Central memory CD4-positive, alpha-beta T cell (primary cell): ENCODE data around the gene PHLDB3.
"Not testable (repeated sequence)": the region's sequence is repeated elsewhere in the genome, so short reads cannot be mapped to it uniquely, and the experiment has no call there.

ENCODE experiments used
- DNase-seq: peaks from one replicate; pipeline ENCODE4 v3.0.0; 2022

Gene PHLDB3

DNA sequence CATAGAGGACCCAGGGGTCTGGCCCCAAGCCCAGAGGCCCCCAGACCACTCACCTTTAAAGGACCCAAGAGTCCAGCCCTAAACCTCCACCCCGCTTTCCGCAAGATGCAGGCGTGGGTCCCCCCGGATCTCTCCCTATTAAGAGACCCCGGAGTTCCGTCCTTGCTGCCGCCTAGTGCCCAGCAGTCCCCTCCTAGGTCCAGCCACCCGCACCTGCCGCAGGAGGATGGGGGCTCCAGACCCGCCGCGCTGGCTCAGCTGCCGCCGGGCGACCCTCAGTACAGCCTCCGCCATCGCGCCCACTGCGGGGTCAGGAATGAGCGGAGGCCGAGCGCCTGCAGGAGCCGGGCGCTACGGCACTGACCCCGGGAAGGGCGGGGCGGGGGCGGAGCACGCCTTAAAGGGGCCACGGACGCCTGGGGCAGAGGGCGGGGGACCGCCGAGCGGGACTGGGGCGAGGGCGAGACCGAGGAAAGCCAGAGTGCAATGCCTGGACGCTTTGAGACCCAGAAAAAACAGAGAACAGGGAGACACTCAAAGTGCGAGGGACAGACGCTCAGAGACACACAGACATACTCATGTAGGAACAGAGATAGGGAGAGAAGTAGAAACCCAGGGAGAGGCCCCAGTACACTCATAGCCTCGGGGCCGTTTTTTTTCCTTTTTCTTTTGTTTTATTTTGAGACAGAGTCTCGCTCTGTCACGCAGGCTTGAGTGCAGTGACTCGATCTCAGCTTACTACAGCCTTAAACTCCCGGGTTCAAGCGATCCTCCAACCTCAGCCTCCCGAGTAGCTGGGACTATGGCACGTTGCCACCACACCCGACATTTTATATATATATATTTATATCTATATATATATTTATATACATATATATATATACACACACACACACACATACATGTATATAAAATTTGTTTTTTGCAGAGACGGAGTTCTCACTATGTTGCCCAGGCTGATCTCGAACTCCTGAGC lies 22.6 kb upstream of the PHLDB3 start, which contains the start of gene ETHE1:
TSS of gene ETHE1 (minus strand) at position 318 of the 976 bp plus-strand sequence. CDS start at position 294, 24 bp downstream.
- DNase-seq, result peak; percentile 53

DNA sequence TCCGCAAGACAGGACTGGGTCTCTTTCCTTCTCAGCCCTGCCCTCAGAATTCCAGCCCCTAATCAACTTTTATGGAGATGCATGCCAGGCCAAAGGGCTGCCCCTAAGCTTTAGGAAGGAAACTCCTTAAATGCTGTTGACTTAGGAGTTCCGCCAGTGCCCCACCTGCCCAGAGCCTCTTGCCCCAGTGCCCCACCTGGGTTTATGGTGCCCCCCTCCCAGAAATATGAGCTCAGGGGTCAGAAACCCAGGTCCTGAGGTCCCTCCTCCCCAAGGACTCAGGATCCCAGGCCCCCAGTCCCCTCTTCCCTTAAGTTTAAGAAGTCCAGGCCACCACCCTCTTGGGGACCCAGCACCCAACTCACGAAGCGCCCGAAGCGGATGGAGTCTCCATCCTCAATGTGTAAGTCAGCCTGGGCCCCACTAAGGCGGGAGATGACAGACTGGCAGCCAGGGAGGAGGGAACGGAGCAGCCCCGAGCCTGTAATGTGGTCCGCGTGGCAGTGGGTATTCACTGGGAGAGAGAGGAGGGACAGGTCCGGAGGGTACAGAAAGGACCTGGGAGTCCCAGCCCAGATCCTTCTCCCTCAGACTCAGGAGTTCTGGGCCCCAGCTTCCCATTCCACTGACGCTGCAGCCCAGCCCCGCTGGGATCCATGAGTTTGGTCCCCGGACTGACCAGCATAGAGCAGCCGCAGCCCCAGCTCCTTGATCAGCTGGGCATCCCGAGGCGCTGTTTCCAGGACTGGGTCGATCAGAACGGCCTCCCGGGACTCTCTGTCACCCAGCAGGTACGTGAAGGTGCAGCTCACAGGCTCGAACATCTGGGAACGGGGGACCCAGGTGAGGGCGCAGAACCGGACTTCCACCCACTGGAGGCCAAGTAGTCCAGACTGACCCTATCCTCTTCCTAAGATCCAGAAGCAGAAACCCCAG lies 21.6 kb upstream of the PHLDB3 start:
- no peak for DNase-seq

DNA sequence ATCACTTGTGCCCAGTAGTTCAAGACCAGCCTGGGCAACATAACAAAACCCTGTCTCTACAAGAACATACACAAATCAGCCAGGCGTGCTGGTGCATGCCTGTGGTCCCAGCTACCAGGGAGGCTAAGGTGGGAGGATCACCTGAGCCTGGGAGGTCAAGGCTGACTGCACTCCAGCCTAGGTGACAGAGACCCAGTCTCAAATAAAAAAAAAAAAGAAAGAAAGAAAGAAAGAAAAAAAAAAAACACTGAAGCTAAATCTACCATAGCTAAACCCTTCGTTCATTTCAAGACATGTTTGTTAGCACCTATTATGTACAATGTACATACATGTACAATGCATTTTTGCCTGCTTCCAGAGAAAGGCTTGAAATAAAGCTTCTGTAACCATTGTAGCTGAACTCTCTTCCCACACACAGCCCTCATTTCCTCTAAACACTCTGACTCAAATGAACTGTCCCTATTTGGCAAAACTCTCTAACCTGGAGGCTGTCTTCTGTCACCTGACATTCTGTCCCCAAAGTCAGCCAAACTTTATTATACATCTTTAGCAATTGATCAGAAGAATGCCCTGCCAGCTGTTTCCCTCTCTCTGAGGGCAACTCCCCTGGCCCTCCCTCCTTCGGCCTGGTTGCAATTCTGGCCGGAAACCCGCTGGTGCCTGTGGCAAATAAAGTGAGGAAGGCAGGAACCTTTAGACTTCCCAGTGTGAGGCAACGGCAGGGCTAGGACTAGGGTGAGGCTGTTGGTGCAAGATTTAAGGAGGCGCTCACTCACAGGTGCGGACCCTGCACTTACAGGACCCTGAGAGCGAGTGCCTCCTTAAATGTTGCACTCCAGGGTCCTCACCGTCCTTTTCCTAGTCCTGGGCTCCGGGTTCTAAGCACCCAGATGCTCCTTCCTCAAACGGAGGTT lies 20.6 kb upstream of the PHLDB3 start:
- peak; percentile 37 for DNase-seq

DNA sequence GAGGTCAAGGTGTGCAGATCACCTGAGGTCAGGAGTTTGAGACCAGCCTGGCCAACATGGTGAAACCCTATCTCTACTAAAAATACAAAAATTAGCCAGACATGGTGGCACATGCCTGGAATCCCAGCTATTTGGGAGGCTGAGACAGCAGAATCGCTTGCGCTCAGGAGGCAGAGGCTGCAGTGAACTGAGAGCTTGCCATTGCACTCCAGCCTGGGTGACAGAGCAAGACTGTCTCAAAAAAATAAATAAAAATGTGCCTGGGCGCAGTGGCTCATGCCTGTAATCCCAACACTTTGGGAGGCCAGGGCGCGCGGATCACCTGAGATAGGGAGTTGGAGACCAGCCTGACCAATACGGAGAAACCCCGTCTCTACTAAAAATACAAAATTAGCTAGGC lies 19.1 kb upstream of the PHLDB3 start:
- DNase-seq, result not testable (repeated sequence)

DNA sequence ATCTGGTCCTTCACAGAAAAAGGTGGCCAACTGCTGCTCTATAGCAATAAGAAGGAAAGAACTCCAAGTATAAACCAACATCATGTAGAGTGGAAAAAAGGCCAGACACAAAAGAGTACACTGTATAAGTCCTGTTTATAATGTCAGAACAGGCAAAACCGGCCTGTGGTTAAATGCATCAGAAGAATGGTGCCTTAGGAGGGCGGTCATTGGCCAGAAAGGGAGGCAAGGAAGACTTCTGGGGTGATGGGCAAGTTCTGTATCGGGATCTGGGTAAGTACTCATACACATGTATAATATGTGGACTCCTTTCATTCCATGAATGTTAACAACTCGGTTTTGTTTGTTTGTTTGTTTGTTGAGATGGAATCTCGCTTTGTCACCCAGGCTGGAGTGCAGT lies 18.4 kb upstream of the PHLDB3 start:
- no peak for DNase-seq

DNA sequence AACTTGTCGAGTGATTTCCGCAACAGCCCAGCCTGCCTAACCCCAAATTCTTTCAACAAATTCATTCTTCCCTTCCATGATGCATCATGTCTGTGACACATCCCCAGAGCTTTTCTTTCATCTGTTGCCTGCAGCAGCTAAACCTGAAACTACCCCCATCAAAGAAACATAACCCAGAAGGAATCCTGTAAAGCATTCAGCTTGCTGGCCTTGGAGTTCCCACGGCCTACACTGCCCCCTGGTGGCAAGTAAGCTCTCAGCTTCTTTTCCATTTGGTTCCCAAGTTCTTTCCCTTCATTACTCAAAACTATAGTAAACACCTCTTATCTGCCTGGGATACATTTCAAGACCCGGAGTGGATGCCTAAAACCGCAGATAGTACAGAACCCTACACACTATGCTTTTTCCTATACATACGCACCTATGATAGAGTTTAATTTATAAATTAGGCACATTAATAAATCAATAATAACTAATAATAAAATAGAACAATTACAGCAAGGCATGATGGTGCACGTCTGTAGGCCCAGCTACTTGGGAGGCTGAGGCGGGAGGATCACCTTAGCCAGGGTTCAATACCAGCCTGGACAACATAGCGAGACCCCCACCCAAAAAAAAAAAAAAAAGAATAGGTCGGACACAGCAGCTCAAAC lies 15.0 kb upstream of the PHLDB3 start:
- peak; percentile 75 for DNase-seq

DNA sequence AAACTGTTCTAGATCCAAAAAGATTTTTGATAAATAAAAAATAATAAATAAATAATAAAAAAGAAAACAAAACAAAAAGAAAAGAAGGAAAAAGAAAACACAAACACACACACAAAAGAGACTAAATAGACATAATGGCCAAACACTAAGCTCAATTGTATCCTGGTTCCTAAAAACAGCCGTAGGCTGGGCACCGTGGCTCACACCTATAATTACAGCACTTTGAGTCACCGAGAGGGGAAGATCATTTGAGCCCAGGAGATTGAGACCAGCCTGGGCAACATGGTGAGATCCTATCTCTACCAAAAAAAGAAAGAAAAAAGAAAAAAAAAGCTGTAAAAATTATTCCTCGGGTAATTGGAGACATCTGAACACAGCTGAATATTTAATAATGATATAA lies 13.5 kb upstream of the PHLDB3 start:
- DNase-seq, result no peak

DNA sequence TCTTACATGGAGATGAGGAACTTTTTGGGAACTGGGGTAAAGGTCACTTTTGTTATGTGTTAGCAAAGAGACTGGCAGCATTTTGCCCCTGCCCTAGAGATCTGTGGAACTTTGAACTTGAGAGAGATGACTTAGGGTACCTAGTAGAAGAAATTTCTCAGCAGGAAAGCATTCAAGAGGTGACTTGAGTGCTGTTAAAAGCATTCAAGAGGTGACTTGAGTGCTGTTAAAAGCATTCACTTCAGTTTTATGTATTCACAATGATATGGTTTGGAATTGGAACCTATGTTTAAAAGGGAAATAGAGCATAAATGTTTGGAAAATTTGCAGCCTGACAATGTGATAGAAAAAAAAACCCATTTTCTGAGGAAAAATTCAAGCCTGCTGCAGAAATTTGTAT lies 7.9 kb upstream of the PHLDB3 start:
- not testable (repeated sequence) for DNase-seq

DNA sequence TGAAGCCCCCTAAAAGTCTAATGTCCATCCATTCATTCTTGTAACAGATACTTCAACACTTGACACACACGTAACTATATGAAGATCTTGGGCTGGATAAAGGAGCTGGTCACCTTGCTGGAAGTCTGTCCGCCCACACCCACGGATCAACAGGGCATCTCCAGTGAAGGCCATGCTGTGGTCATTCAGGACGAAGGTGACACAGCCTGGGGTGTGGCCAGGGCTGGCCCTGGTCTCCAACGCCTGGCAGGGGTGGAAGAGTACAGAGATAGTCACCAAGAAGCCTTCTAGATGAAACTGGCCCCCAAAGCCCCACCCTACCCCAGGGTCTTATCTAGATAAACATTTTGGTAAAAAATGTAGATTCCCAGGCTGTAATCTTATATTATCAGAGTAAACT lies 6.8 kb upstream of the PHLDB3 start:
- no peak for DNase-seq

DNA sequence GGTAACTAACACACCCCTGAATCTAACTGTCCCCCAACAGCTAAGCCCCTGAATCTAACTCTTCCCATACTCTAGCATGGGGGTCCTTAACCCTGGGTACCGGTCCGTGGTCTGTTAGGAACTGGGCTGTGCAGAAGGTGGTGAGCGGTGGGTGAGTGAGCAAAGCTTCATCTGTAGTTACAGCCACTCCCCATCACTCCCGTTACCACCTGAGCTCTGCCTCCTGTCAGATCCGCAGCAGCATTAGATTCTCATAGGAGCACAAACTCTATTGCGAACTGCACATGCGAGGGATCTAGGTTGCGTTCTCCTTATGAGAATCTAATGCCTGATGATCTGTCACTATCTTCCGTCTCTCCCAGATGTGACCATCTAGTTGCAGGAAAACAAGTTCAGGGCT lies 6.2 kb upstream of the PHLDB3 start:
- DNase-seq, result no peak

DNA sequence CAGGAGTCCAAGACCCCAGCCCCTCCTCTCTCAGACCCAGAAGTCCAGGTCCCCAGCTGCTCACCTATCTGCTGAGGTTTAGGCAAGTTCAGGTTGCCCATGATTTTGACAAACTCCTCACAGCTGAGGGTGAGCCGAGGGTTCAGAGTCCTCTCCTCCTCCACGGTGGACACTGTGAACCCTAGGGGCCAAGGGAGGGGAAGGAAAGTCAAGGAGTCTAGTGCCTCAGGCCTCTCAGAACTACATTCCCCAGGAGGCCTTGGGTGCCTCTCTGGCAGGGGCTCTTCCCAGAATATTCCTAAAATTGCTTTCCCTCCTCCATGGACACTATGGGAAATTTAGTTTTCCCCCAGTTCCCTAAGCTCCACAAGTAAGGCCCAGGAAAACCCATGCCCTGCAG lies 3.3 kb upstream of the PHLDB3 start:
- DNase-seq, result no peak

DNA sequence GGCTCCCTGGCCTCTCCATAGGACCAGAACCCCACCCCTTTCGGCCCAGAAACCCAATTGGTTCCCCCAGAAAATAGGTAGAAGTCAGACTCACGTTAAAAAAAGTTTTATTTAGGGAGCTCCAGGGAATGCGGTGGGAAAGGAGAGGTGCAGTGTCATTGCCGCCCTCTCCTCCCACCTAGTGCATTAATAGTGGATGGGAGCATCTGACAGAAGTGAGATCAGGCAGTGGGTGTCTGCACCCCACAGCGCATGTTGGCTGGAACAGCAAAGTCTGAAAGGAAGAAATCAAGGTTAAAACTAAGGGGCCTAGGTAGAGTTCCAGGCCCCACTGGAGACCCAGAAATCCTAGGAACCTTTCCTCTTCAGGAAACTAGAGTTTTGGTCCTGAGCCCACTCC lies 2.1 kb upstream of the PHLDB3 start:
- DNase-seq, result no peak

DNA sequence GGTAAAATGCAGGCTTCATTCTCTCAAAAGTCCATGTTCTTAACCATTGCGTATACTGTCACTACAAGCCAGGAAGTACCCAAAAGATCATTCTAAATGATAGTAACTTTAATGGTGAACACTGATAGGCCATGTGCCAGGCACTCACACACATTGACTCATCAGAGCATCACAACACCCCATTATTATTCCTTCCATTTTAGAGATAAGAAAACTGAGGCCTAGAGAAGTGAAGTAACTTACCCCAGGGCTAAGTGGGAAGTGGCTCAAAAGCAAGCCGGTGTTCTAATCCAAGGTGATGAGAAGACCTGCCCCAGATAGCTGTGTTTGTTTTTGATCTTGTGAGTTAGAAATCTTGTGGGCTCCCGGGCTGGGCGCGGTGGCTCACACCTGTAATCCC lies 1.4 kb upstream of the PHLDB3 start:
- DNase-seq, result no peak

DNA sequence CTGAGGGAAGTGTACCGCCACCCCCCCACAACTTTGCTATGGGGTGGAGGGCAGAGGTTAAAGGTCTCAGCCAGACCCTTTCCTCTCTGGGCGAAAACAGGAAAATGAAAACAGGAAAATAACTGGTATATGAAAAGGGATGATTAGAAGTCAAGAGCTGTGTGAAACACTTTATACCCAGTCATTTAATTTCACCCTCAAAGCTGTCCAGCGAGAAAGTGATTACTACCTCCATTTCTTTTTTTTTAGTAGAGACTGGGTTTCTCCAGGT lies 575 bp upstream of the PHLDB3 start:
- DNase-seq, result no peak

DNA sequence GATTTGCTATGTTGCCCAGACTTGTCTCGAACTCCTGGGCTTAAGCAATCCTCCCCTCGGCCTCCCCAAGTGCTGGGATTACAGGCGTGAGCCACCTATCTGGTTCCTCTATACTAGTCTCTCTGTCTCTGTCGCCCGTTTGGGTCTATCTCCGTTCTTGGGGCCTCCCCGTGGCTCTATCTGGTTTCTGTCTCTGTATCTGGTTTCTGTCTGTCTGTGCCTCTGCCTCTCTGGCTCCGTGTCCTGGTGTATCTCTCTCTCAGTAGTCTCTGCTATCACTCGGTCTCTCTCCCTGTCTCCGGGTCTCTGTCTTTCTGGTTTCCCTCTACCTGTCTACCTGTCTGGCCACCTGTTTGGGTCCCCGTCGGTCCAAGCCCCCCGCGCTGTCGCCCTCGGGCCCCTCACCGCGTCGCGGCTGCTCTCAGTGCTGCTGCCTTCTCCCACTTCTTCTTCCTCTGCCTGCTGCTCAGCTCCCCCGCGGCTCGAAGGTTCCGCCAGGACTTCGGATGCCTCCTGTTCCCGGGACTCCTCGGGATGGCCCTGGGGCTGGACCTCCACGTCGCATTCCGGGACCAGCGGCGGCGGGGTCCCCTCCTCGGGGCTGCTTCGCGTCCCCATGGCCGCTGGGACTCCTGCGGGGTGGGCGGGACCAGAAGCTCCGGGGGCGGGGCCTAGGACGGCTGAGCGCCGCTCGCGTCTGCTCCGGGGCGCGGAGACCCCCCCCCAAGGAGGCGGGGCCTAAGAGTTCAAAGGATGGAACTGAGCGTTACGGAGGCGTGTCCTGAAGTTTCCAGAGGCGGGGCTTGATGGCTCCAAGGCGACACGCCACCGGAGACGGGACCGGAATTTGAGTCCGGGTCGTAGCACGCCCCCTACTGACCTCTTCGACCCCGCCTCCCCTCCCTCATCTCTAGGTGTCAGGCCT lies 783 bp downstream of the PHLDB3 start:
- peak; percentile 96 for DNase-seq

DNA sequence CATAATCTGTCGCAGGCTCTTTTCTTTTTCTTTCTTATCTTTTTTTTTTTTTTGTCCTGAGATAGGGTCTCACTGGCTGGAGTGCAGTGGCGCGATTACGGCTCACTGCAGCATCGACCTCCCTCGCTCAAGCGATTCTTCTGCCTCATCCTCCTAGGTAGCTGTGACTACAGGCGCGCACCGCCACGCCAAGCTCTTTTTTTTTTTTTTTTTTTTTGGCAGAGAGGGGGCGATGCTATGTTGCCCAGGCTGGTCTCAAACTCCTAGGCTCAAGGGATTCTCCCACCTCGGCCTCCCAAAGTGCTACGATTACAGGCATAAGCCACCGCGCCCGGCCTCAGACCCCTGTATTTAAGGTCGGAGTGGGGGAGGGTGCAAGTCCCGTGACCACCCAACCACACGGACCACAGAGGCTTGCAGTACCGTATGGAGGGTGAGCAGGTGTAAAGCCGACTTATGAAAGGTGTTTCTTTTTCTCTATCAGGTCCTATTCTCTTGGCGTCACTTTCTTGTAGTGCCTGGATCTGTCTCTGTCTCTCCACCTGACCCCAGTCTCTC lies 2.0 kb downstream of the PHLDB3 start:
- DNase-seq, result no peak

DNA sequence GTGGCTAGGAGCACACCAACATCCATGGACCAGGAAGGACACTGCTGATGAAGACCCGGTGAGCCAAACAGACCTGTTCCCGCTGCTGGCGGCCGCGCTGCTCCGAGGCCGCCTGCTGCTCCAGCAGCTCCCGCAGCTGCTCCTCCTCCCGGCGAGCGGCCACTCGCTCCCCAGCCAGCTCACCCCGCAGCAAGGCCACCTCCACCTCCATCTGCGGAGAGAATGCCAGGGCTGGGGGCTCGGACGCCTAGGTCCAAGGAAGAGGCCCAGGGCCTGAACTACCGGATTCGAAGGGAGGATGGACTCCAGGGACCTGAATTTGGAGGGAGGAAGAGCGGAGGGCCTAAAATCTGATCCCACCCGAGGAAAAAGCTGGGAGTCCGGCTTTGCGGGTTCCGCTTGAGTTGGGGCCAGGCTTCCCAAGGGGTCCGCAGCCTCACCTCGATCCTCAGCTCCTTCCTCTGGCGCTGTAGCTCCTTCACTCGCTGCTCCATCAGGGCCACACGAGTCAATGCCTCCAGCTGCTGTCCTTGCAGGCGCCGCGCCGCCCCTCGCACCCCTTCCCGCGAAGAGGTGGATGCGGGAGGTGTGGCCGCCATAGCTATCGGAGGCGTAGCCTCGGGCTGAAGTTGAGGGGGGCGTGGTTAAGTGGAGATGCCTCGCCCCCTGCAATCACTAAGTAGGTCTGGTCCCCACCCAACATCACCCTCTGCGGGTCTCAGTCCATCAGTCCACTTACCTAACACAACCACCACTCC lies 2.7 kb downstream of the PHLDB3 start:
- DNase-seq, result no peak

DNA sequence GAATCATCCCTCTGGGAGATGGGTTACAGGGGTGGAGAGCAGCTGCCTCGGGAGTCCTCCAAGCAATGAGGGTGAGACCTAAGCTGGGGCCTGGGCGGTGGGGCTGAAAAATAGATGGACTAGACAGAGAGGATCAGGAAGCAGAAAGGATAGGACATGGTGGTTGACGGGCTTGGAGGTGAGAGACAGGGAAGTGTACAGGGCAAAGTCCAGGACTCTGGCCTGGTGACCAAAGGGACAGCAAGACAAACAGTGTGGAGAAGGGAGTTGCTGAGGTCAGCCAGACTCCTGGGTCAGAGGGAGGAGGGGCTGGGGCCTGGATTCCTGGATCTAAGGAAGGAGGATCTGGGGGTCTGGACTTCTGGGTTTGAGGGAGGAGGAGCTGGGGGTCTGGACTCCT lies 5.5 kb downstream of the PHLDB3 start:
- DNase-seq, result no peak

DNA sequence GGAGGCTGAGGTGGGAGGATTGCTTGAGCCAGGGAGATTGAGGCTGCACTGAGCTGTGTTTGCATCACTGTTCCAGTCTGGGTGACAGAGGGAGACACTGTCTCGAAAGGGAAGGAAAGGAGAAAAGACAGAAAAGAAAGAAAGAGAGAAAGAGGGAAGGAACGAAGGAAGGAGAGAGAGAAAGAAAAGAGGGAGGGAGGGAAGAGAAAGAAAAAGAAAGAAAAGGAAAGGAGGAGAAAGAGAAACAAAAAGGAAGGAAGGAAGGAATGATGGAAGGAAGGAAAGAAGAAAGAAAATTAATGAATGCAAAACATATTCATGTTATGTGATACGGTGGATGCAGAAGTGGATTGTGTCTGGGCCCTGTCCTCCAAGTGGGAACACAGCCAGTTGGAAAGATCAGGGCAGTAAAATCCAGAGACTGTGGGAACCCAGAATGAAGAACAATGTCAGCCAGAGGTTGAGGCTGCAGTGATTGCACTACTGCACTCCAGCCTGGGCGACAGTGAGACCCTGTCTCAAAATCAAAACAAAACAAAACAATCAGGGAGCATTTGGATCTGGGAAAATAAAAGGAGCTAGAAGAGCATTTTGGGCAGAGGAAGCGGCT lies 6.2 kb downstream of the PHLDB3 start:
- no peak for DNase-seq
